GM23338 (cell line): Measurements from ENCODE around the gene LRRC34. TPM values are rescaled to one million over a fixed set of nuclear protein-coding genes. Genes with fewer than 3 reads are reported as not detected.

Source experiments
- ATAC-seq: fragments of 200-7000 bp; cut with Tn5 transposase; 3 replicates; pipeline ENCODE4 v1.9.1; 2020
- DNase-seq: peaks from one replicate; pipeline ENCODE4 v3.0.0-alpha.2; 2015; ENCODE audit warnings: low spot score
- H2AFZ ChIP-seq: fragments of 200-600 bp; sonication (generic); 2 replicates; pipeline ENCODE4 v1.8.0; 2016; ENCODE audit warnings: antibody characterized with exemption, mild to moderate bottlenecking, moderate library complexity
- H3F3A ChIP-seq: fragments of 200-600 bp; sonication (generic); replicated peaks from 2 replicates; pipeline ENCODE4 v1.8.0; 2017; ENCODE audit warnings: antibody characterized with exemption, mixed run types, low read depth
- H3K27ac ChIP-seq: fragments of 200-600 bp; sonication (generic); 2 replicates; pipeline ENCODE4 v1.6.1; 2016; ENCODE audit warnings: low read depth
- H3K27me3 ChIP-seq: fragments of 200-600 bp; sonication (generic); 2 replicates; pipeline ENCODE4 v1.8.0; 2016; ENCODE audit warnings: mild to moderate bottlenecking, mixed run types, moderate library complexity; ENCODE audit not compliant: insufficient read depth
- H3K36me3 ChIP-seq: fragments of 200-600 bp; sonication (generic); 2 replicates; pipeline ENCODE4 v1.8.0; 2016; ENCODE audit warnings: mild to moderate bottlenecking; ENCODE audit not compliant: insufficient read depth
- H3K4me1 ChIP-seq: fragments of 200-600 bp; sonication (generic); 2 replicates; pipeline ENCODE4 v1.8.0; 2016; ENCODE audit warnings: mild to moderate bottlenecking, moderate library complexity; ENCODE audit not compliant: insufficient read depth
- H3K4me2 ChIP-seq: fragments of 200-600 bp; sonication (generic); 2 replicates; pipeline ENCODE4 v1.7.1; 2017; ENCODE audit warnings: mixed run types
- H3K4me3 ChIP-seq: fragments of 200-600 bp; sonication (generic); 2 replicates; pipeline ENCODE4 v1.6.1; 2016; ENCODE audit warnings: mixed run types
- H3K79me2 ChIP-seq: fragments of 200-600 bp; sonication (generic); replicated peaks from 2 replicates; pipeline ENCODE4 v1.8.0; 2017; ENCODE audit warnings: mild to moderate bottlenecking; ENCODE audit not compliant: insufficient read depth
- H3K9me2 ChIP-seq: fragments of 200-600 bp; sonication (generic); 2 replicates; pipeline ENCODE4 v1.8.0; 2017; ENCODE audit not compliant: insufficient read depth
- H4K20me1 ChIP-seq: fragments of 200-600 bp; sonication (generic); replicated peaks from 2 replicates; pipeline ENCODE4 v1.8.0; 2017; ENCODE audit warnings: mild to moderate bottlenecking; ENCODE audit not compliant: insufficient read depth
- H3K27ac Mint-ChIP-seq: 2 replicates; pipeline ENCODE4 v1.8.0; 2020; ENCODE audit warnings: inconsistent platforms, mild to moderate bottlenecking, moderate library complexity, mixed read lengths
- H3K27me3 Mint-ChIP-seq: 3 replicates; pipeline ENCODE4 v1.8.0; 2022; ENCODE audit warnings: low read depth, mild to moderate bottlenecking, moderate library complexity, mixed read lengths, inconsistent platforms; ENCODE audit not compliant: insufficient read depth, poor library complexity
- H3K36me3 Mint-ChIP-seq: 3 replicates; pipeline ENCODE4 v1.8.0; 2021; ENCODE audit warnings: low read depth, mild to moderate bottlenecking, inconsistent platforms, moderate library complexity, mixed read lengths
- H3K4me1 Mint-ChIP-seq: 3 replicates; pipeline ENCODE4 v1.8.0; 2020; ENCODE audit warnings: mild to moderate bottlenecking, inconsistent platforms, mixed read lengths
- H3K4me3 Mint-ChIP-seq: 3 replicates; pipeline ENCODE4 v1.8.0; 2021; ENCODE audit warnings: moderate library complexity, mild to moderate bottlenecking, inconsistent platforms, mixed read lengths
- H3K9me3 Mint-ChIP-seq: 3 replicates; pipeline ENCODE4 v1.8.0; 2020; ENCODE audit warnings: moderate library complexity, mild to moderate bottlenecking, inconsistent platforms, mixed read lengths
- CREB1 ChIP-seq: fragments of 250-450 bp; sonication (Bioruptor Pico); IDR thresholded peaks from 2 replicates; pipeline ENCODE4 v1.5.0; 2020; ENCODE audit warnings: low read depth, mild to moderate bottlenecking, moderate library complexity
- EZH2phosphoT487 ChIP-seq: fragments of 200-600 bp; sonication (generic); IDR thresholded peaks from one replicate; pipeline ENCODE4 v1.8.1; 2018; ENCODE audit warnings: antibody characterized with exemption; ENCODE audit not compliant: unreplicated experiment
- JUNB ChIP-seq: IDR thresholded peaks from one replicate; pipeline ENCODE4 v1.6.1; 2016; ENCODE audit warnings: antibody characterized with exemption; ENCODE audit not compliant: unreplicated experiment
- NANOG ChIP-seq: IDR thresholded peaks from 2 replicates; pipeline ENCODE4 v1.6.1; 2016; ENCODE audit warnings: antibody characterized with exemption, borderline replicate concordance
- POLR2AphosphoS5 ChIP-seq: IDR thresholded peaks from 2 replicates; pipeline ENCODE4 v1.6.1; 2016; ENCODE audit warnings: antibody characterized with exemption, low read depth
- STAT1 ChIP-seq: IDR thresholded peaks from one replicate; pipeline ENCODE4 v1.6.1; 2016; ENCODE audit warnings: antibody characterized with exemption; ENCODE audit not compliant: unreplicated experiment
- ZNF331 ChIP-seq: fragments of 250-450 bp; sonication (Bioruptor Pico); IDR thresholded peaks from 2 replicates; pipeline ENCODE4 v1.5.0; 2020; ENCODE audit warnings: low read depth, mild to moderate bottlenecking, moderate library complexity
- polyA plus RNA-seq: library from polyadenylated mRNA; unstranded; fragments of >200 nt; fragmentation: Nextera tagmentation; extraction: Ambion mirVana; gene quantifications from 2 replicates; pipeline ENCODE4 v1.2.1, GENCODE V29; 2016
- total RNA-seq: library from RNA; depleted of rRNA; stranded (reverse); fragments of >200 nt; shearing (Covaris generic); gene quantifications from 2 replicates; pipeline ENCODE4 v1.2.3, GENCODE V29; 2014
- TF ChIP-seq, protein P1 (sequence below): IDR thresholded peaks from 2 replicates; pipeline ENCODE4 v1.6.1; 2016; ENCODE audit warnings: antibody characterized with exemption
- TF ChIP-seq, protein P2 (sequence below): IDR thresholded peaks from one replicate; pipeline ENCODE4 v1.6.1; 2018; ENCODE audit warnings: antibody characterized with exemption; ENCODE audit not compliant: unreplicated experiment

Gene LRRC34
- total and polyA plus RNA-seq, 2 experiments from 2014 or later = 9.1 to 15.7 TPM

- H4K20me1 ChIP-seq = no peaks in the 10 kb centered on the region
- TF ChIP-seq CREB1 (CRISPR knock-in tag) = no peak
- TF ChIP-seq, protein P1, sequence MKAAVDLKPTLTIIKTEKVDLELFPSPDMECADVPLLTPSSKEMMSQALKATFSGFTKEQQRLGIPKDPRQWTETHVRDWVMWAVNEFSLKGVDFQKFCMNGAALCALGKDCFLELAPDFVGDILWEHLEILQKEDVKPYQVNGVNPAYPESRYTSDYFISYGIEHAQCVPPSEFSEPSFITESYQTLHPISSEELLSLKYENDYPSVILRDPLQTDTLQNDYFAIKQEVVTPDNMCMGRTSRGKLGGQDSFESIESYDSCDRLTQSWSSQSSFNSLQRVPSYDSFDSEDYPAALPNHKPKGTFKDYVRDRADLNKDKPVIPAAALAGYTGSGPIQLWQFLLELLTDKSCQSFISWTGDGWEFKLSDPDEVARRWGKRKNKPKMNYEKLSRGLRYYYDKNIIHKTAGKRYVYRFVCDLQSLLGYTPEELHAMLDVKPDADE = no peak
- TF ChIP-seq, protein P2, sequence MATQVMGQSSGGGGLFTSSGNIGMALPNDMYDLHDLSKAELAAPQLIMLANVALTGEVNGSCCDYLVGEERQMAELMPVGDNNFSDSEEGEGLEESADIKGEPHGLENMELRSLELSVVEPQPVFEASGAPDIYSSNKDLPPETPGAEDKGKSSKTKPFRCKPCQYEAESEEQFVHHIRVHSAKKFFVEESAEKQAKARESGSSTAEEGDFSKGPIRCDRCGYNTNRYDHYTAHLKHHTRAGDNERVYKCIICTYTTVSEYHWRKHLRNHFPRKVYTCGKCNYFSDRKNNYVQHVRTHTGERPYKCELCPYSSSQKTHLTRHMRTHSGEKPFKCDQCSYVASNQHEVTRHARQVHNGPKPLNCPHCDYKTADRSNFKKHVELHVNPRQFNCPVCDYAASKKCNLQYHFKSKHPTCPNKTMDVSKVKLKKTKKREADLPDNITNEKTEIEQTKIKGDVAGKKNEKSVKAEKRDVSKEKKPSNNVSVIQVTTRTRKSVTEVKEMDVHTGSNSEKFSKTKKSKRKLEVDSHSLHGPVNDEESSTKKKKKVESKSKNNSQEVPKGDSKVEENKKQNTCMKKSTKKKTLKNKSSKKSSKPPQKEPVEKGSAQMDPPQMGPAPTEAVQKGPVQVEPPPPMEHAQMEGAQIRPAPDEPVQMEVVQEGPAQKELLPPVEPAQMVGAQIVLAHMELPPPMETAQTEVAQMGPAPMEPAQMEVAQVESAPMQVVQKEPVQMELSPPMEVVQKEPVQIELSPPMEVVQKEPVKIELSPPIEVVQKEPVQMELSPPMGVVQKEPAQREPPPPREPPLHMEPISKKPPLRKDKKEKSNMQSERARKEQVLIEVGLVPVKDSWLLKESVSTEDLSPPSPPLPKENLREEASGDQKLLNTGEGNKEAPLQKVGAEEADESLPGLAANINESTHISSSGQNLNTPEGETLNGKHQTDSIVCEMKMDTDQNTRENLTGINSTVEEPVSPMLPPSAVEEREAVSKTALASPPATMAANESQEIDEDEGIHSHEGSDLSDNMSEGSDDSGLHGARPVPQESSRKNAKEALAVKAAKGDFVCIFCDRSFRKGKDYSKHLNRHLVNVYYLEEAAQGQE = no peak
- DNase-seq (no peak), ATAC-seq (no peak)
- Mint-ChIP-seq H3K4me1 (no peaks in the 10 kb centered on the region), H3K27ac (no peak overlapping the region), H3K9me3 (peaks cover 5% of the 10 kb centered on the region; the same call in 2 of the 3 replicates), H3K36me3 (peaks cover 3% of the 10 kb centered on the region; the same call in 2 of the 3 replicates), H3K4me3 (no peak overlapping the region), H3K27me3 (peaks cover 2% of the 10 kb centered on the region)
- H3K27ac ChIP-seq = no peak overlapping the region
- no peaks in the 10 kb centered on the region for H3K27me3 ChIP-seq
- H3K79me2 ChIP-seq = no peaks in the 10 kb centered on the region
- no peaks in the 10 kb centered on the region for H3K9me2 ChIP-seq
- H3K4me3 ChIP-seq = no peak overlapping the region
- H3K4me1 ChIP-seq = no peaks in the 10 kb centered on the region
- no peak overlapping the region for H2AFZ ChIP-seq
- no peak overlapping the region for H3K4me2 ChIP-seq
- H3F3A ChIP-seq = no peaks in the 10 kb centered on the region; the same call in 1 of the 2 replicates
- no peaks in the 10 kb centered on the region for H3K36me3 ChIP-seq
Measured at GRCh38 chr3:169758359-169758994, 54.2 kb downstream of the LRRC34 start.

DNA sequence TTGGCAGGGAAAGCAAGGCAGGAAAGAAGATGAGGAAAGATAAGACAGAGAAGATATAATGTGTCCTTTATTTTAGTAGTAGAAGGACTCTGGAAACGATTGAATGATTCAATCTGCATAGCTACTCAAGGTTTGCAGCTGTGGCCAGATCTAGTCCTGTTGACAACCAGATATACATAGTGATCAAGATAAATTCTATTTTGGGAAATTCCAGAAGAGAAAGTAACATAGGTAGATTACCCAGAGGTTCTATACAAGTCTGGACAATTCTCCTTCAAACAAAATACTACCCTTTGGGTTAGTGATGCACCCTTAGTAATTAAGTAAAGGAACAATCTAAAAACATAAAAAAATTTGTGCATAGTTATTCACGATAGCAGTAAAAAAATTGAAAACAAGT lies 57.2 kb downstream of the LRRC34 start:
- no peak overlapping the region for H3K4me2 ChIP-seq
- H3K4me1 ChIP-seq = no peaks in the 10 kb centered on the region
- H3K27me3 ChIP-seq = no peaks in the 10 kb centered on the region
- H3K27ac ChIP-seq = no peak overlapping the region
- no peaks in the 10 kb centered on the region for H3K79me2 ChIP-seq
- no peaks in the 10 kb centered on the region for H3K36me3 ChIP-seq
- no peaks in the 10 kb centered on the region for H3K27me3 Mint-ChIP-seq
- no peak overlapping the region for H3K4me3 Mint-ChIP-seq
- H3K9me2 ChIP-seq = no peaks in the 10 kb centered on the region
- no peak overlapping the region; the same call in 1 of the 2 replicates for H2AFZ ChIP-seq
- no peaks in the 10 kb centered on the region for H3K9me3 Mint-ChIP-seq
- no peaks in the 10 kb centered on the region for H3F3A ChIP-seq
- DNase-seq (no peak), ATAC-seq (no peak)
- no peak overlapping the region for H3K4me3 ChIP-seq
- H3K4me1 Mint-ChIP-seq = peaks cover 4% of the 10 kb centered on the region; the same call in 2 of the 3 replicates
- no peak overlapping the region for H3K27ac Mint-ChIP-seq
- H3K36me3 Mint-ChIP-seq = no peaks in the 10 kb centered on the region
- no peaks in the 10 kb centered on the region for H4K20me1 ChIP-seq
- TF ChIP-seq, protein P2 = no peak
- no peak for TF ChIP-seq JUNB
- no peak for TF ChIP-seq ZNF331
- no peak for TF ChIP-seq NANOG
- TF ChIP-seq STAT1 = no peak
- TF ChIP-seq POLR2AphosphoS5 = no peak
- TF ChIP-seq, protein P1 = no peak
- no peak for TF ChIP-seq EZH2phosphoT487
